ENCODE results near the gene CDH23. TPM values are rescaled to one million over a fixed set of nuclear protein-coding genes. Genes with fewer than 3 reads are reported as not detected.
A peak's percentile ranks its signal among the peaks of the same experiment; 100 is the strongest.

Gene CDH23
- total RNA-seq, 1 donor from 2014 or later: not detected

GRCh38 chr10:71622154-71622526 lies 225.4 kb downstream of the CDH23 start:
- peaks cover 2% of the 10 kb centered on the region for H3K27me3 Mint-ChIP-seq (ENCODE audit: low read depth)
- H3K36me3 Mint-ChIP-seq (ENCODE audit: low read depth): no peaks in the 10 kb centered on the region
- no peak for DNase-seq (ENCODE audit: low spot score)
- H3K27ac Mint-ChIP-seq (ENCODE audit: unreplicated experiment): peak overlapping the region; percentile 39
- no peak overlapping the region for H3K4me3 Mint-ChIP-seq (ENCODE audit: unreplicated experiment)
- H3K9me3 Mint-ChIP-seq (ENCODE audit: low read depth): peaks cover 4% of the 10 kb centered on the region
- no peak for TF ChIP-seq CTCF (IDR thresholded peaks at IDR 0.05)
- peaks cover 29% of the 10 kb centered on the region for H3K4me1 Mint-ChIP-seq (ENCODE audit: low read depth)

- Mint-ChIP-seq H3K27me3 (ENCODE audit: low read depth) (peaks cover 6% of the 10 kb centered on the region), H3K36me3 (ENCODE audit: low read depth) (no peaks in the 10 kb centered on the region), H3K4me1 (ENCODE audit: low read depth) (peaks cover 29% of the 10 kb centered on the region), H3K4me3 (ENCODE audit: unreplicated experiment) (no peak overlapping the region), H3K9me3 (ENCODE audit: low read depth) (no peaks in the 10 kb centered on the region), H3K27ac (ENCODE audit: unreplicated experiment) (no peak overlapping the region)
- no peak for DNase-seq (ENCODE audit: low spot score)
- no peak for TF ChIP-seq CTCF (IDR thresholded peaks at IDR 0.05)
Measured at GRCh38 chr10:71622616-71623015, 225.9 kb downstream of the CDH23 start.

- no peak for DNase-seq (ENCODE audit: low spot score)
- Mint-ChIP-seq H3K27me3 (ENCODE audit: low read depth) (peaks cover 9% of the 10 kb centered on the region), H3K27ac (ENCODE audit: unreplicated experiment) (no peak overlapping the region), H3K4me1 (ENCODE audit: low read depth) (peaks cover 29% of the 10 kb centered on the region), H3K9me3 (ENCODE audit: low read depth) (no peaks in the 10 kb centered on the region), H3K4me3 (ENCODE audit: unreplicated experiment) (no peak overlapping the region), H3K36me3 (ENCODE audit: low read depth) (no peaks in the 10 kb centered on the region)
- peak; percentile 57 for TF ChIP-seq CTCF (IDR thresholded peaks at IDR 0.05)
Measured at GRCh38 chr10:71623098-71623985, 226.6 kb downstream of the CDH23 start.

GRCh38 chr10:71623986-71624291 lies 227.2 kb downstream of the CDH23 start:
- Mint-ChIP-seq H3K27me3 (ENCODE audit: low read depth) (peaks cover 9% of the 10 kb centered on the region), H3K27ac (ENCODE audit: unreplicated experiment) (no peak overlapping the region), H3K4me3 (ENCODE audit: unreplicated experiment) (no peak overlapping the region), H3K36me3 (ENCODE audit: low read depth) (no peaks in the 10 kb centered on the region), H3K4me1 (ENCODE audit: low read depth) (peaks cover 29% of the 10 kb centered on the region), H3K9me3 (ENCODE audit: low read depth) (no peaks in the 10 kb centered on the region)
- TF ChIP-seq CTCF (IDR thresholded peaks at IDR 0.05): no peak
- DNase-seq (ENCODE audit: low spot score): no peak

- H3K27me3 Mint-ChIP-seq (ENCODE audit: low read depth): peaks cover 9% of the 10 kb centered on the region
- H3K9me3 Mint-ChIP-seq (ENCODE audit: low read depth): no peaks in the 10 kb centered on the region
- no peak for DNase-seq (ENCODE audit: low spot score)
- peaks cover 29% of the 10 kb centered on the region for H3K4me1 Mint-ChIP-seq (ENCODE audit: low read depth)
- no peaks in the 10 kb centered on the region for H3K36me3 Mint-ChIP-seq (ENCODE audit: low read depth)
- H3K4me3 Mint-ChIP-seq (ENCODE audit: unreplicated experiment): no peak overlapping the region
- TF ChIP-seq CTCF (IDR thresholded peaks at IDR 0.05): no peak
- H3K27ac Mint-ChIP-seq (ENCODE audit: unreplicated experiment): no peak overlapping the region
Measured at GRCh38 chr10:71625445-71626175, 228.9 kb downstream of the CDH23 start.
